ENCODE results near the gene OR2V2. TPM values are rescaled to one million over a fixed set of nuclear protein-coding genes. Genes with fewer than 3 reads are reported as not detected.
"Not testable (repeated sequence)": the region's sequence is repeated elsewhere in the genome, so short reads cannot be mapped to it uniquely, and the experiment has no call there.

OR2V2 gene
- total and polyA plus RNA-seq, 12 donors: not detected

- intact Hi-C loops (cut with DNase I): no loop called here
- Histone ChIP-seq H3K4me1 (replicated peaks in 1 of 2) (no peaks in the 10 kb centered on the region), H3K36me3 (replicated peaks in 1 of 2) (no peaks in the 10 kb centered on the region), H3K27me3 (peaks cover 71% of the 10 kb centered on the region), H3K9me3 (replicated peaks in 1 of 3) (no peaks in the 10 kb centered on the region), H3K27ac (no peak overlapping the region), H3K4me3 (no peak overlapping the region)
- DNase-seq: no peak
- 62 to 71% (median 63%) methylated on average over 6 of the region's 6 CpGs for WGBS, 4 donors
- TF ChIP-seq CTCF (IDR thresholded peaks at IDR 0.05) (no peak), POLR2A (IDR thresholded peaks at IDR 0.05) (no peak)
These were observed 19.7 kb downstream of the OR2V2 start for GRCh38 chr5:181166812-181167733.

DNA sequence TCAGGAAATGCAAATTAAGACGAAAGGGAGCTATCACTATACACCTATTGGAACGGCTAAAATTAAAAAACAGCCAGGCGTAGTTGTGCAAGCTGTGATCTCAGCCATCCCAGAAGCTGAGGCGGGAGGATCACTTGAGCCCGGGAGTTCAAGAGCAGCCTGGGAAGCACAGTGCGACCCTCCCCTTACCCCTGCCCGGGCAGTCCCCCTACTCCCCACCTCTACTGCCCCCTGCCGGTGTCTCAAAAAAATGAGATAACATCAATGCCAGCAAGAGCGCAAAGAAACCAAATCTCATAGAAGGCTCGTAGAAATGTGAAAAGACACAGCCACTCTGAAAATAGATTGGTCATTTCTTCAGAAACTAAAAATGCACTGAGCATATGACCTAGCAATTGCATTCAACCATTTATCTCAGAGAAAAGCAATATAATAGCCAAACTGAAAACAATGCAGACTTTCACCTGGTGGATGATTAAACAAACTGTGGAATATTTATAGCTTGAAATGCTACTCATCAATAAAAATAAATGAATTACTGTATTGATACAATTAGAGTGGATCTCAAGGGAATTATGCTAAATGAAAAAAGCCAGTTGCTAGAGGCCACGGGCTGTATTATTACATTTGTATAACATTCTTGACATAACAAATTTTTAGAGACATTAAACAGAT lies 20.6 kb downstream of the OR2V2 start:
- TF ChIP-seq POLR2A (IDR thresholded peaks at IDR 0.05) (no peak), CTCF (IDR thresholded peaks at IDR 0.05) (no peak)
- no peak for DNase-seq
- Histone ChIP-seq H3K27ac (no peak overlapping the region), H3K9me3 (replicated peaks in 1 of 3) (no peaks in the 10 kb centered on the region), H3K4me3 (no peak overlapping the region), H3K27me3 (peaks cover 80% of the 10 kb centered on the region), H3K4me1 (replicated peaks in 1 of 2) (no peaks in the 10 kb centered on the region), H3K36me3 (replicated peaks in 1 of 2) (no peaks in the 10 kb centered on the region)
- WGBS, 4 donors: 14 to 16% (median 15%) methylated on average over 11 of the region's 11 CpGs
- intact Hi-C loops (cut with DNase I): no loop called here

DNA sequence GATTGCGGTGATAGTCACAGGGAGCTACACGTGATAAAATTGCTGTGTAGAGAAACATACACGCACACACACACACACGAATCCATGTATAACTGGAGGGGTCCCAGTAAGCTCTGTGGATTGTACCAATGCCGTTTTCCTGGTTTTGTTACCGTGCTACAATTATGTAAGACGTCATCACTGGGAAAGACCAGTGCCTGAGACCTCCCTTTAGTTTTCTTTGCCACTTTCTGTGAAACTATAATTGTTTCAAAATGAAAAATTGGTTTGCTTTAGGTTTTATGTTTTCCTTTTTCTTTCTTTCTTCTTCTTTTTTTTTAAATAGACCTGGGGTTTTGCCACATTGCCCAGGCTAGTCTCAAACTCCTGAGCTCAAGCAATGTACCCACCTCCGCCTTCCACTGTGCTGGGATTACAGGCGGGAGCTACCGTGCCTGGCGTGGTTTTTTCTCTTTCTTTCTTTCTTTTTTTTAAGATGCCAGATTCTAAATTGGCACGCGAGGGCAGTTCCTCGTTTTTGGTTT lies 21.3 kb downstream of the OR2V2 start:
- 30 to 47% (median 34%) methylated on average over 14 of the region's 14 CpGs for WGBS, 4 donors
- no peak overlapping the region for H3K4me3 ChIP-seq
- no peak overlapping the region for H3K27ac ChIP-seq
- DNase-seq: no peak
- no peaks in the 10 kb centered on the region for H3K36me3 ChIP-seq (replicated peaks in 1 of 2)
- H3K4me1 ChIP-seq (replicated peaks in 1 of 2): no peaks in the 10 kb centered on the region
- intact Hi-C loops (cut with DNase I): no loop called here
- TF ChIP-seq CTCF (IDR thresholded peaks at IDR 0.05) (no peak), POLR2A (IDR thresholded peaks at IDR 0.05) (no peak)
- no peaks in the 10 kb centered on the region for H3K9me3 ChIP-seq (replicated peaks in 1 of 3)
- H3K27me3 ChIP-seq: peaks cover 87% of the 10 kb centered on the region

GRCh38 chr5:181169459-181170236 lies 22.3 kb downstream of the OR2V2 start:
- 6 to 10% (median 7%) methylated on average over 26 to 50 of the region's 50 CpGs for WGBS, 4 donors
- peak in 2 of 7 donors; percentile 56 to 77 for DNase-seq

More at GRCh38 chr5:181169459-181170236, 22.3 kb downstream of the OR2V2 start:
- intact Hi-C loops (cut with DNase I): loop anchor here in 1 of 2 donors (5.0 kb wide), 1 partner anchor 387 kb away; no protein-coding TSS in a partner anchor
- H3K4me1 ChIP-seq (replicated peaks in 1 of 2); H3K36me3 ChIP-seq (replicated peaks in 1 of 2); H3K27ac ChIP-seq; H3K4me3 ChIP-seq; H3K9me3 ChIP-seq (replicated peaks in 1 of 3): not testable (repeated sequence)
- H3K27me3 ChIP-seq: peaks cover 92% of the 10 kb centered on the region
